ENCODE results near the gene PLXNA4.

DNA sequence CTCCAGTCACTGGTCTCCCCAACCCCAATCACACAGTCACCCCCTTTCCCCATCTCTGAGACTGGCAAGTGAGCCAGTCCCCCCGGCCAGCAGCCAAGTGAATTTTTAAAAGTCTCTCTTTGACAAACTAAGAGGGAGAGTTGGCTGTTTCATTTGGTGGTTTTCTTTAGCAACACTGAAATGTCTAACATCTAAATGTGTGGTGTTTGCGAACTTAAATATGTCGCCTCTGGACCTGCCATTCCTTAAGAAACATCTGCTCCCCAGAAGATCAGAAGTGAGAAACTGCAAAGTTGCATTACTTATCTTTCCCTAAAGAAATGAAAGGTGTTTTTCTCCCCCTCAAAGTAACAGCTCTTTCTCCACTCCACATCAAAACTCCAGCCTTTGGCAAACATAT, 34.7 kb upstream of the PLXNA4 start:
- TF ChIP-seq, protein P1, sequence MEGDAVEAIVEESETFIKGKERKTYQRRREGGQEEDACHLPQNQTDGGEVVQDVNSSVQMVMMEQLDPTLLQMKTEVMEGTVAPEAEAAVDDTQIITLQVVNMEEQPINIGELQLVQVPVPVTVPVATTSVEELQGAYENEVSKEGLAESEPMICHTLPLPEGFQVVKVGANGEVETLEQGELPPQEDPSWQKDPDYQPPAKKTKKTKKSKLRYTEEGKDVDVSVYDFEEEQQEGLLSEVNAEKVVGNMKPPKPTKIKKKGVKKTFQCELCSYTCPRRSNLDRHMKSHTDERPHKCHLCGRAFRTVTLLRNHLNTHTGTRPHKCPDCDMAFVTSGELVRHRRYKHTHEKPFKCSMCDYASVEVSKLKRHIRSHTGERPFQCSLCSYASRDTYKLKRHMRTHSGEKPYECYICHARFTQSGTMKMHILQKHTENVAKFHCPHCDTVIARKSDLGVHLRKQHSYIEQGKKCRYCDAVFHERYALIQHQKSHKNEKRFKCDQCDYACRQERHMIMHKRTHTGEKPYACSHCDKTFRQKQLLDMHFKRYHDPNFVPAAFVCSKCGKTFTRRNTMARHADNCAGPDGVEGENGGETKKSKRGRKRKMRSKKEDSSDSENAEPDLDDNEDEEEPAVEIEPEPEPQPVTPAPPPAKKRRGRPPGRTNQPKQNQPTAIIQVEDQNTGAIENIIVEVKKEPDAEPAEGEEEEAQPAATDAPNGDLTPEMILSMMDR (IDR thresholded peaks at IDR 0.05): no peak
- TF ChIP-seq EP300 (IDR thresholded peaks at IDR 0.05): no peak
- no peak for TF ChIP-seq POLR2AphosphoS5 (IDR thresholded peaks at IDR 0.05)
- TF ChIP-seq POLR2A (IDR thresholded peaks at IDR 0.05): no peak

All from gastroesophageal sphincter (tissue), 3 donors.